ENCODE measurements around the gene SRGAP1. TPM values are rescaled to one million over a fixed set of nuclear protein-coding genes. Genes with fewer than 3 reads are reported as not detected.

The SRGAP1 gene
- polyA plus RNA-seq, 1 donor (not counting 4 experiments of a cell fraction or from before 2014, with no cell fraction given): 4.5 TPM

- no peak for FAIRE-seq
- Histone ChIP-seq H3K9ac (ENCODE audit: control insufficient read depth, extremely low read depth, insufficient read depth, low read length) (no peak overlapping the region), H3K27ac (ENCODE audit: control insufficient read depth, insufficient read depth, low read length) (no peak overlapping the region), H4K20me1 (ENCODE audit: control insufficient read depth, extremely low read depth, insufficient read depth, low read length) (peaks cover 2% of the 10 kb centered on the region), H2AFZ (ENCODE audit: control insufficient read depth, low read length) (no peak overlapping the region), H3K9me3 (ENCODE audit: control insufficient read depth, low read depth, low read length) (no peaks in the 10 kb centered on the region), H3K27me3 (ENCODE audit: control insufficient read depth, extremely low read depth, insufficient read depth, low read length) (no peaks in the 10 kb centered on the region), H3K4me2 (ENCODE audit: control insufficient read depth, extremely low read depth, insufficient read depth, low read depth, low read length) (no peak overlapping the region), H3K4me1 (ENCODE audit: control insufficient read depth, extremely low read depth, insufficient read depth, low read length) (no peaks in the 10 kb centered on the region), H3K79me2 (ENCODE audit: control insufficient read depth, insufficient read depth, low read length) (peaks cover 42% of the 10 kb centered on the region), H3K4me3 (ENCODE audit: control insufficient read depth in 2 of 3, extremely low read depth in 1 of 3, insufficient read depth in 2 of 3, low read depth in 1 of 3, low read length in 3 of 3) (no peak overlapping the region), H3K9me1 (ENCODE audit: control insufficient read depth, extremely low read depth, insufficient read depth, low read length) (no peaks in the 10 kb centered on the region), H3K36me3 (ENCODE audit: control insufficient read depth in 2 of 2, extremely low read depth in 1 of 2, insufficient read depth in 2 of 2, low read length in 2 of 2) (no peaks in the 10 kb centered on the region)
- TF ChIP-seq CTCF (optimal IDR thresholded peaks at IDR 0.05 in 1 of 3, IDR thresholded peaks at IDR 0.05 in 1 of 3, conservative IDR thresholded peaks at IDR 0.05 in 1 of 3; ENCODE audit: extremely low read depth in 1 of 3, insufficient read depth in 2 of 3, low read length in 3 of 3) (no peak), EZH2 (IDR thresholded peaks at IDR 0.05; ENCODE audit: low read length) (no peak)
- dilution Hi-C loops (cut with MboI; ENCODE audit: extremely low pct_ligation_motif_present, low sequenced_read_pairs): no loop called here
- no peak for DNase-seq (ENCODE audit: low read depth, low spot score)
Observed at GRCh38 chr12:63895841-63896240, 51.3 kb downstream of the SRGAP1 start.

- H3K9me3 ChIP-seq (ENCODE audit: control insufficient read depth, low read depth, low read length): no peaks in the 10 kb centered on the region
- H3K4me1 ChIP-seq (ENCODE audit: control insufficient read depth, extremely low read depth, insufficient read depth, low read length): no peaks in the 10 kb centered on the region
- no peaks in the 10 kb centered on the region for H3K36me3 ChIP-seq (ENCODE audit: control insufficient read depth in 2 of 2, extremely low read depth in 1 of 2, insufficient read depth in 2 of 2, low read length in 2 of 2)
- no peak for FAIRE-seq
- no peak overlapping the region for H3K4me3 ChIP-seq (ENCODE audit: control insufficient read depth in 2 of 3, extremely low read depth in 1 of 3, insufficient read depth in 2 of 3, low read depth in 1 of 3, low read length in 3 of 3)
- peaks cover 45% of the 10 kb centered on the region for H3K79me2 ChIP-seq (ENCODE audit: control insufficient read depth, insufficient read depth, low read length)
- dilution Hi-C loops (cut with MboI; ENCODE audit: extremely low pct_ligation_motif_present, low sequenced_read_pairs): no loop called here
- H4K20me1 ChIP-seq (ENCODE audit: control insufficient read depth, extremely low read depth, insufficient read depth, low read length): no peaks in the 10 kb centered on the region
- no peaks in the 10 kb centered on the region for H3K9me1 ChIP-seq (ENCODE audit: control insufficient read depth, extremely low read depth, insufficient read depth, low read length)
- H3K9ac ChIP-seq (ENCODE audit: control insufficient read depth, extremely low read depth, insufficient read depth, low read length): no peak overlapping the region
- no peak overlapping the region for H3K27ac ChIP-seq (ENCODE audit: control insufficient read depth, insufficient read depth, low read length)
- H3K27me3 ChIP-seq (ENCODE audit: control insufficient read depth, extremely low read depth, insufficient read depth, low read length): no peaks in the 10 kb centered on the region
- DNase-seq (ENCODE audit: low read depth, low spot score): no peak
- TF ChIP-seq EZH2 (IDR thresholded peaks at IDR 0.05; ENCODE audit: low read length): no peak
- TF ChIP-seq CTCF (optimal IDR thresholded peaks at IDR 0.05 in 1 of 3, IDR thresholded peaks at IDR 0.05 in 1 of 3, conservative IDR thresholded peaks at IDR 0.05 in 1 of 3; ENCODE audit: extremely low read depth in 1 of 3, insufficient read depth in 2 of 3, low read length in 3 of 3): no peak
- H3K4me2 ChIP-seq (ENCODE audit: control insufficient read depth, extremely low read depth, insufficient read depth, low read depth, low read length): no peak overlapping the region
- no peak overlapping the region for H2AFZ ChIP-seq (ENCODE audit: control insufficient read depth, low read length)
Observed at GRCh38 chr12:63897931-63898330, 53.4 kb downstream of the SRGAP1 start.
